GM12892 (cell line): ENCODE measurements around the gene PTAFR.
A peak's percentile ranks its signal among the peaks of the same experiment; 100 is the strongest.

Experiments used
- DNase-seq: peaks from one replicate; pipeline ENCODE4 v3.0.0; 2011; ENCODE audit not compliant: insufficient read length
- FAIRE-seq: peaks from 2 replicates; lab custom pipeline; 2011; peaks lifted over from hg19 to GRCh38; lab: Jason Lieb, UNC
- POLR2A ChIP-seq: IDR thresholded peaks from 2 replicates; pipeline ENCODE4 v1.6.1; 2011; ENCODE audit warnings: low read depth, low read length, control low read depth
- POLR2AphosphoS5 ChIP-seq: IDR thresholded peaks from 2 replicates; pipeline ENCODE4 v1.6.1; 2011; ENCODE audit warnings: low read depth, low read length, control low read depth
- TAF1 ChIP-seq: IDR thresholded peaks from 2 replicates; pipeline ENCODE4 v1.6.1; 2011; ENCODE audit warnings: low read depth, mild to moderate bottlenecking, control low read depth, low read length, borderline replicate concordance

PTAFR gene

GRCh38 chr1:28136922-28137613 is 39.4 kb downstream of the PTAFR start:
- DNase-seq (no peak), FAIRE-seq (peak; percentile 14)
- TF ChIP-seq POLR2A (no peak), POLR2AphosphoS5 (no peak)

DNA sequence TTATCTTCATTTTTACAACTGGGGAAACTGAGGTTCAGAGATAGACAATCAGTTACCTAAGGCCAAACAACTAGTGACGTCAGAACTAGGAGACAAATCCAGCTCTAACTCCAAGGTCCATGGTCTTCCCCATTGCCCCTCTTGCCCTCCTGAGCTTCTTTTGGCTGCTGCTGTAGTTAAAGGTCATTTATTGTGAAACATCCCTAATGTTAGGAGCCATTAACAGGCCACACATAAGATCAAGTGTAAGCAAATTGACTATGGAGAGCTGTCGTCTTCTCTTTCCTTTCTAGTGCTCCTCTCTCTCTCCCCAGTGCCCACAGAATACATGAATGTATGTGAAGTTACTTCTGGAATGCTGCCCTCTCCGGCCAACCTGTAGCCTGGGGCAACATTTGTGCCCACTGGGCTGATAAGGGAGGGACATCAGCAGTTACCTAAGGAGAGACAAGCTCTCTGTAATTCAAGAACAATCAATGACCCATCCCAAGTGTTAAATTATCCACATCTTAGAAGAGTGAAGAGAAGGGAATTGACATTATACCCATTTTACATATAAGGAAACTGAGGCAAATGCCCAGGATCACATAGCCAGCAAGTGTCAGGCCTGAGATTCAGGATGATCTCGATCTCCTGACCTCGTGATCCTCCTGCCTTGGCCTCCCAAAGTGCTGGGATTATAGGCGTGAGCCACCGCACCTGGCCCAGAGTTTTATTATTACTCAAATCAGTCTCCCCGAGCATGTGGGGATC is 40.1 kb downstream of the PTAFR start:
- DNase-seq: no peak
- FAIRE-seq: no peak
- no peak for TF ChIP-seq POLR2A
- TF ChIP-seq POLR2AphosphoS5: no peak
- no peak for TF ChIP-seq TAF1

- no peak for TF ChIP-seq TAF1
- TF ChIP-seq POLR2A: no peak
- no peak for TF ChIP-seq POLR2AphosphoS5
- no peak for DNase-seq
- FAIRE-seq: peak; percentile 57
These were observed 40.9 kb downstream of the PTAFR start for GRCh38 chr1:28135371-28136168.

DNA sequence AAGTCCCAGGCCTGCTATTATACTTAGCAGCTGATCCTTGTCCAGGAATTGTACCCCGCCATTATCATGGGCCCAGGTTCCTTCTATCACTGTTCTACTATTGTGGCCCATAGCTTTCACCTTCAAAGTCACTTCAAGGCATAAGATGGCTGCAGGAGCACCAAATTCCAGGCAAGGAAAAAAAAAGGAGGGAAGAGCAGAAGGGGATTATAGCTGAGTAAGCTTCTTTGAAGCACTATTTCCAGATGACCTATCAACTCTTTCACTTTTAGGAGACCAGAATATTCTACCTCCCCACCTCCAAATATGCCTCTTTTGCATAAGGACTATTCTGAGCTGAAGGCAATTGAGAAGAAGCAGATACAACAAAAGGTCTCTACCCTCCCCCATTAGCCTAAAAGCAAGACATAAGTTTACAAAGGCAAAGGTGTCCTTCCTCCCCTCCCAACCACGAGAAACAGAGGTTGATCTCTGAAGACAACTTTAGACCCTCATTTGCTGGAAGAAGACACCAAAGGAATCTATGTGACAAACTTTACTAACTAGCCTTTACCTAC is 41.8 kb downstream of the PTAFR start:
- TF ChIP-seq POLR2A (no peak), POLR2AphosphoS5 (no peak), TAF1 (no peak)
- DNase-seq: no peak
- peak; percentile 86 for FAIRE-seq

- no peak for TF ChIP-seq TAF1
- TF ChIP-seq POLR2A: no peak
- no peak for TF ChIP-seq POLR2AphosphoS5
- FAIRE-seq (peak; percentile 84), DNase-seq (no peak)
These were observed 44.0 kb downstream of the PTAFR start for GRCh38 chr1:28132171-28133167.

GRCh38 chr1:28130901-28131300 is 45.6 kb downstream of the PTAFR start:
- DNase-seq (no peak), FAIRE-seq (no peak)
- no peak for TF ChIP-seq POLR2AphosphoS5
- no peak for TF ChIP-seq POLR2A
- no peak for TF ChIP-seq TAF1

- FAIRE-seq: no peak
- no peak for DNase-seq
These were observed 47.3 kb downstream of the PTAFR start for GRCh38 chr1:28129150-28129549.

GRCh38 chr1:28127617-28128257 is 48.8 kb downstream of the PTAFR start:
- FAIRE-seq (peak; percentile 87), DNase-seq (no peak)
- TF ChIP-seq TAF1 (no peak), POLR2AphosphoS5 (no peak), POLR2A (no peak)

More at GRCh38 chr1:28129150-28129549, 47.3 kb downstream of the PTAFR start:
- TF ChIP-seq POLR2A (no peak), TAF1 (no peak), POLR2AphosphoS5 (no peak)

- TF ChIP-seq POLR2A: no peak
- TF ChIP-seq TAF1: no peak
- TF ChIP-seq POLR2AphosphoS5: no peak
- peak; percentile 68 for FAIRE-seq
- no peak for DNase-seq
These were observed 49.6 kb downstream of the PTAFR start for GRCh38 chr1:28126783-28127490.
